Uterus (tissue), 4 donors: ENCODE results near the gene BCO1. TPM values are rescaled to one million over a fixed set of nuclear protein-coding genes. Genes with fewer than 3 reads are reported as not detected.

ENCODE experiments used
- DNase-seq, 2 donors: peaks; one replicate each; pipeline ENCODE4 v3.0.0-alpha.2; 2019 to 2020
- H3K27ac ChIP-seq, 2 donors: fragments of 200-600 bp; sonication (generic); 1 replicate in 1 of 2; 2 replicates in 1 of 2; pipeline ENCODE4 v1.5.1; 2016 to 2018
- H3K27me3 ChIP-seq, 2 donors: fragments of 200-600 bp; sonication (generic); one replicate each; pipeline ENCODE4 v1.5.1; 2018 to 2019; ENCODE audit warnings: control low read depth in 1 of 2
- H3K36me3 ChIP-seq, 2 donors: fragments of 200-600 bp; sonication (generic); one replicate each; pipeline ENCODE4 v1.5.1; 2019; ENCODE audit warnings: control low read depth in 1 of 2
- H3K4me1 ChIP-seq, 2 donors: fragments of 200-600 bp; sonication (generic); one replicate each; pipeline ENCODE4 v1.5.1; 2018 to 2019; ENCODE audit warnings: control low read depth in 1 of 2
- H3K4me3 ChIP-seq, 2 donors: fragments of 200-600 bp; sonication (generic); 1 replicate in 1 of 2; 2 replicates in 1 of 2; pipeline ENCODE4 v1.5.1; 2018 to 2019; ENCODE audit warnings: mild to moderate bottlenecking in 1 of 2
- H3K9me3 ChIP-seq, 2 donors: fragments of 200-600 bp; sonication (generic); one replicate each; pipeline ENCODE4 v1.5.1; 2019; ENCODE audit warnings: control low read depth in 1 of 2
- POLR2A ChIP-seq, 2 donors: fragments of 450-650 bp; IDR thresholded peaks; one replicate each; pipeline ENCODE4 v1.6.1; 2016; ENCODE audit warnings: antibody characterized with exemption in 2 of 2, mild to moderate bottlenecking in 1 of 2, moderate library complexity in 1 of 2
- intact Hi-C: fragments of 100-400 bp; cut with DNase I; formaldehyde crosslinking; loops from one replicate; pipeline ENCODE4 v1.15.1; 2023; ENCODE audit warnings: low total_unique reads
- total RNA-seq, 4 donors: library from RNA; depleted of rRNA in 3 of 4; stranded (reverse); fragments of >200 nt in 3 of 4; gene quantifications; one replicate each; pipeline versions ENCODE4 v1.1.0 to v1.2.4, GENCODE V29; 2014 to 2023
- TF ChIP-seq, protein P1 (sequence below), 4 experiments: fragments of 200-600 bp in 2 of 4; fragments of 450-650 bp in 2 of 4; sonication (generic) in 2 of 4; IDR thresholded peaks; one replicate each; pipeline ENCODE4 v1.5.1; 2016 to 2019; ENCODE audit warnings: antibody characterized with exemption in 4 of 4, mild to moderate bottlenecking in 2 of 4, moderate library complexity in 1 of 4
- donor health status: DM: yes; HTN: yes; CAD: no.

BCO1 gene
- total RNA-seq, 4 donors from 2014 or later = 0.27 to 2.6 (median 0.97) TPM; not detected in 1

DNA sequence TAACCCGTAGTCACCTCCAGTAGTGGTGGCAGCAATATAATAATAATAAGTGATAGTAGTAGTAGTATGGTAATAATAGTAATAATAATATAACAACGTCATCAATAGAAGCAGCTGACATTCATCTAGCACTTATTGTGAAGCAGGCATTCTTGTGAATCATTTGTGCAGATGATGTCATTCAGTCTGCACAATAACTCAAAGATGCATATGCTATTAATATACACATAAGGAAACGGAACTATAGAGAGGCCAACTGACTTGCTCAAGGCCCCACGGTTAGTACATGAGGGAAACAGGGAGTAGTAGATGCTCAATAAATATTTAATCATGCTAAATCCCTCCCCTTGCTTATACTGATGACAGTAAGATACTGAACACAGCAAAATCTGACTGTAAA, 40.9 kb downstream of the BCO1 start:
- Histone ChIP-seq H3K27me3 (no peaks in the 10 kb centered on the region), H3K27ac (no peak overlapping the region), H3K4me3 (no peak overlapping the region), H3K4me1 (no peaks in the 10 kb centered on the region), H3K9me3 (no peaks in the 10 kb centered on the region), H3K36me3 (no peaks in the 10 kb centered on the region)
- no peak for DNase-seq
- intact Hi-C loops = no loop called here
- TF ChIP-seq, protein P1, sequence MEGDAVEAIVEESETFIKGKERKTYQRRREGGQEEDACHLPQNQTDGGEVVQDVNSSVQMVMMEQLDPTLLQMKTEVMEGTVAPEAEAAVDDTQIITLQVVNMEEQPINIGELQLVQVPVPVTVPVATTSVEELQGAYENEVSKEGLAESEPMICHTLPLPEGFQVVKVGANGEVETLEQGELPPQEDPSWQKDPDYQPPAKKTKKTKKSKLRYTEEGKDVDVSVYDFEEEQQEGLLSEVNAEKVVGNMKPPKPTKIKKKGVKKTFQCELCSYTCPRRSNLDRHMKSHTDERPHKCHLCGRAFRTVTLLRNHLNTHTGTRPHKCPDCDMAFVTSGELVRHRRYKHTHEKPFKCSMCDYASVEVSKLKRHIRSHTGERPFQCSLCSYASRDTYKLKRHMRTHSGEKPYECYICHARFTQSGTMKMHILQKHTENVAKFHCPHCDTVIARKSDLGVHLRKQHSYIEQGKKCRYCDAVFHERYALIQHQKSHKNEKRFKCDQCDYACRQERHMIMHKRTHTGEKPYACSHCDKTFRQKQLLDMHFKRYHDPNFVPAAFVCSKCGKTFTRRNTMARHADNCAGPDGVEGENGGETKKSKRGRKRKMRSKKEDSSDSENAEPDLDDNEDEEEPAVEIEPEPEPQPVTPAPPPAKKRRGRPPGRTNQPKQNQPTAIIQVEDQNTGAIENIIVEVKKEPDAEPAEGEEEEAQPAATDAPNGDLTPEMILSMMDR (IDR thresholded peaks at IDR 0.05) = no peak
- TF ChIP-seq POLR2A (IDR thresholded peaks at IDR 0.05) = no peak

- TF ChIP-seq POLR2A (IDR thresholded peaks at IDR 0.05) = no peak
- TF ChIP-seq, protein P1 (IDR thresholded peaks at IDR 0.05) = no peak
- no peak for DNase-seq
- intact Hi-C loops = no loop called here
- no peak overlapping the region for H3K27ac ChIP-seq
- no peaks in the 10 kb centered on the region for H3K27me3 ChIP-seq
- H3K36me3 ChIP-seq = no peaks in the 10 kb centered on the region
- no peaks in the 10 kb centered on the region for H3K9me3 ChIP-seq
- H3K4me1 ChIP-seq = no peaks in the 10 kb centered on the region
- no peak overlapping the region for H3K4me3 ChIP-seq
These were observed 41.9 kb downstream of the BCO1 start for GRCh38 chr16:81280393-81280792.

- Histone ChIP-seq H3K27ac (no peak overlapping the region), H3K9me3 (no peaks in the 10 kb centered on the region), H3K36me3 (no peaks in the 10 kb centered on the region), H3K4me1 (no peaks in the 10 kb centered on the region), H3K27me3 (no peaks in the 10 kb centered on the region), H3K4me3 (no peak overlapping the region)
- intact Hi-C loops = no loop called here
- TF ChIP-seq, protein P1 (IDR thresholded peaks at IDR 0.05) = no peak
- TF ChIP-seq POLR2A (IDR thresholded peaks at IDR 0.05) = no peak
- DNase-seq = no peak
These were observed 44.6 kb downstream of the BCO1 start for GRCh38 chr16:81283044-81283443.

DNA sequence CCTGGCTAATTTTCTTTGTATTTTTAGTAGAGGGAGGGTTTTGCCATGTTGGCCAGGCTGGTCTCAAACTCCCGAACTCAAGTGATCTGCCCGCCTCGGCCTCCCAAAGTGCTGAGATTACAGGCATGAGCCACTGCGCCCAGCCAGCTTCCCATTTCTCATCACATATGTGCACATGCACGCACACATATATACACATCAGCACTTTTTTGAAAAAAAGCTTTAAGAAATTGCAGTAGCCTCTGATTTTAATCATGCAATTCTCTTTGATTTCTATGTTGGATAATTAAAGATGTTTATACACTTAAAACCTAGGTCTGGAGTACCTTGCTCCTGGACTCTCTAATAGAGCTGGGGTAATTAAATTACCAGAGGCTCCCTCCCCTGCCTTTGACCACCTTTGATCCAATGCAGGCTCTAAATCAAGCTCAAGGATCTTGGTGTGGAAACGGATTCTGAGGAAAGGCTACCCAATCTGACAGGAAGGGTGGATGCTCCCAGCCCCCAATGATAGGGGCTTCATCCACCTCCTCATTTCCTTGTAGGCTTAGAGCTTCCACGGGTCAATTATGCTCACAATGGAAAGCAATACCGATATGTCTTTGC, 46.6 kb downstream of the BCO1 start:
- DNase-seq = no peak
- Histone ChIP-seq H3K27ac (no peak overlapping the region), H3K27me3 (no peaks in the 10 kb centered on the region), H3K9me3 (no peaks in the 10 kb centered on the region), H3K4me1 (no peaks in the 10 kb centered on the region), H3K4me3 (no peak overlapping the region), H3K36me3 (no peaks in the 10 kb centered on the region)
- no peak for TF ChIP-seq POLR2A (IDR thresholded peaks at IDR 0.05)
- TF ChIP-seq, protein P1 (IDR thresholded peaks at IDR 0.05) = no peak
- intact Hi-C loops = no loop called here

GRCh38 chr16:81286190-81286589, 47.7 kb downstream of the BCO1 start:
- H3K27ac ChIP-seq = no peak overlapping the region
- no peaks in the 10 kb centered on the region for H3K27me3 ChIP-seq
- intact Hi-C loops = no loop called here
- no peak for DNase-seq
- no peak overlapping the region for H3K4me3 ChIP-seq
- H3K9me3 ChIP-seq = no peaks in the 10 kb centered on the region
- TF ChIP-seq, protein P1 (IDR thresholded peaks at IDR 0.05) = no peak
- TF ChIP-seq POLR2A (IDR thresholded peaks at IDR 0.05) = no peak
- no peaks in the 10 kb centered on the region for H3K36me3 ChIP-seq
- H3K4me1 ChIP-seq = no peaks in the 10 kb centered on the region
